Esophagus muscularis mucosa (tissue), 4 donors: ENCODE results near the gene RNFT2. TPM values are rescaled to one million over a fixed set of nuclear protein-coding genes. Genes with fewer than 3 reads are reported as not detected.

Source experiments
- DNase-seq: peaks from one replicate; pipeline ENCODE4 v3.0.0-alpha.2; 2017; ENCODE audit errors: extremely low spot score
- H3K27ac ChIP-seq, 4 donors: fragments of 200-600 bp; sonication (generic); replicated peaks in 1 of 4; 1 replicate in 3 of 4; 2 replicates in 1 of 4; pipeline ENCODE4 v1.5.1; 2016 to 2019; ENCODE audit warnings: mild to moderate bottlenecking in 1 of 4
- H3K27me3 ChIP-seq, 4 donors: fragments of 200-600 bp; sonication (generic); one replicate each; pipeline versions ENCODE4 v1.5.1 to v1.6.0; 2016 to 2019
- H3K36me3 ChIP-seq, 4 donors: fragments of 200-600 bp; sonication (generic); one replicate each; pipeline ENCODE4 v1.5.1; 2016 to 2019
- H3K4me1 ChIP-seq, 4 donors: fragments of 200-600 bp; sonication (generic); one replicate each; pipeline ENCODE4 v1.5.1; 2016 to 2019
- H3K4me3 ChIP-seq, 4 donors: fragments of 200-600 bp; sonication (generic); 1 replicate in 2 of 4; 2 replicates in 2 of 4; pipeline ENCODE4 v1.5.1; 2016 to 2019; ENCODE audit warnings: mild to moderate bottlenecking in 4 of 4, moderate library complexity in 1 of 4
- H3K9me3 ChIP-seq, 4 donors: fragments of 200-600 bp; sonication (generic); 1 replicate in 3 of 4; 2 replicates in 1 of 4; pipeline ENCODE4 v1.5.1; 2016 to 2019
- CTCF ChIP-seq, 3 experiments: fragments of 200-600 bp in 2 of 3; fragments of 450-650 bp in 1 of 3; sonication (generic) in 2 of 3; IDR thresholded peaks; one replicate each; pipeline ENCODE4 v1.5.1; 2017 to 2019; ENCODE audit warnings: antibody characterized with exemption in 3 of 3, mild to moderate bottlenecking in 2 of 3, moderate library complexity in 1 of 3
- EP300 ChIP-seq: sonication (generic); formaldehyde crosslinking; IDR thresholded peaks from one replicate; pipeline ENCODE4 v1.6.1; 2017; ENCODE audit warnings: antibody characterized with exemption
- POLR2A ChIP-seq: fragments of 450-650 bp; IDR thresholded peaks from one replicate; pipeline ENCODE4 v1.6.1; 2017; ENCODE audit warnings: antibody characterized with exemption, moderate library complexity, mild to moderate bottlenecking, low read depth
- POLR2AphosphoS5 ChIP-seq, 2 donors: sonication (generic); formaldehyde crosslinking; IDR thresholded peaks; one replicate each; pipeline ENCODE4 v1.6.1; 2017; ENCODE audit warnings: antibody characterized with exemption in 2 of 2
- WGBS: methylation state at CpG from one replicate; pipeline ENCODE4 v1.1.5; 2018; 5-methylcytosine and 5-hydroxymethylcytosine counted together
- intact Hi-C: fragments of 100-400 bp; cut with DNase I; formaldehyde crosslinking; loops from one replicate; pipeline ENCODE4 v1.15.1; 2023
- total RNA-seq, 4 donors: library from RNA; depleted of rRNA; stranded (reverse); fragments of >200 nt; gene quantifications; one replicate each; pipeline versions ENCODE4 v1.1.0 to v1.2.1, GENCODE V29; 2016

The RNFT2 gene
- total RNA-seq, 4 donors from 2014 or later, result 0.17 to 0.63 (median 0.34) TPM

DNA sequence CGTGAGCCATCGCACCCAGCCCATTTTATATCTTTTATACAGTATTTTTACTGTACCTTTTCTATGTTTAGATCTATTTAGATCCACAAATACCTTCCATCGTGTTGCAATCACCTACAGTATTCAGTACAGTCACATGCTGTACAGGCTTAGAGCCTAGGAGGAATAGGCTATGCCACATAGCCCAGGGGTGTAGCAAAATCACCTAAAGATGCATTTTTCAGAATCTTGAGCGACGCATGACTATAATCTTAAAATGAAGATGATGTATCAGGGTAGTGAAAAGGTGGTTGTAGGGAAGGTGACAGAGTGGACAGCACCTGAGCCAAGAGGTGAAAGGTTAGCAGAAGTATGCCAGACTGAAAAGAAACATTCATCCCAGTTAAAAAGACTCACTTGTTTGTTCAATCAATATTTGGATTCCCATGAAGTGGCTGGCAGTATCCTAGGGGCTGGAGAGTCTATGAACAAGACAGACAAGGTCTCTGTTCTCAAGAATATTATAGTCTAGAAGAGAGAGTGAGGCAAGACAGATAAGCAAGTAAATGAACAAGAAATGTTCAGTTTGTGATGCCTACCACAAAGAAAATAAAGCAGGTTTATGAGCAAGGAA is 3.9 kb upstream of the RNFT2 start:
- no peak overlapping the region for H3K4me3 ChIP-seq
- H3K9me3 ChIP-seq, result no peaks in the 10 kb centered on the region
- H3K4me1 ChIP-seq, result peaks cover 14 to 30% (median 26%) of the 10 kb centered on the region in 4 donors
- TF ChIP-seq EP300 (no peak), POLR2A (no peak), POLR2AphosphoS5 (IDR thresholded peaks at IDR 0.05) (no peak), CTCF (IDR thresholded peaks at IDR 0.05) (no peak)
- H3K27ac ChIP-seq, result no peak overlapping the region
- H3K27me3 ChIP-seq, result no peaks in the 10 kb centered on the region
- WGBS, result 99% methylated on average over 5 of the region's 5 CpGs
- peaks cover 0 to 24% (median 15%) of the 10 kb centered on the region in 4 donors for H3K36me3 ChIP-seq
- intact Hi-C loops, result no loop called here
- no peak for DNase-seq

GRCh38 chr12:116735084-116735483 is 3.0 kb upstream of the RNFT2 start:
- DNase-seq, result no peak
- Histone ChIP-seq H3K36me3 (peaks cover 0 to 24% (median 15%) of the 10 kb centered on the region in 4 donors), H3K9me3 (no peaks in the 10 kb centered on the region), H3K27ac (no peak overlapping the region), H3K27me3 (no peaks in the 10 kb centered on the region), H3K4me1 (peaks cover 14 to 30% (median 26%) of the 10 kb centered on the region in 4 donors), H3K4me3 (no peak overlapping the region)
- no peak for TF ChIP-seq POLR2A
- TF ChIP-seq EP300, result no peak
- intact Hi-C loops, result loop anchor here (5.0 kb wide), 1 partner anchor 87 kb away; no protein-coding TSS in a partner anchor
- WGBS, result 84% methylated on average over 10 of the region's 10 CpGs

DNA sequence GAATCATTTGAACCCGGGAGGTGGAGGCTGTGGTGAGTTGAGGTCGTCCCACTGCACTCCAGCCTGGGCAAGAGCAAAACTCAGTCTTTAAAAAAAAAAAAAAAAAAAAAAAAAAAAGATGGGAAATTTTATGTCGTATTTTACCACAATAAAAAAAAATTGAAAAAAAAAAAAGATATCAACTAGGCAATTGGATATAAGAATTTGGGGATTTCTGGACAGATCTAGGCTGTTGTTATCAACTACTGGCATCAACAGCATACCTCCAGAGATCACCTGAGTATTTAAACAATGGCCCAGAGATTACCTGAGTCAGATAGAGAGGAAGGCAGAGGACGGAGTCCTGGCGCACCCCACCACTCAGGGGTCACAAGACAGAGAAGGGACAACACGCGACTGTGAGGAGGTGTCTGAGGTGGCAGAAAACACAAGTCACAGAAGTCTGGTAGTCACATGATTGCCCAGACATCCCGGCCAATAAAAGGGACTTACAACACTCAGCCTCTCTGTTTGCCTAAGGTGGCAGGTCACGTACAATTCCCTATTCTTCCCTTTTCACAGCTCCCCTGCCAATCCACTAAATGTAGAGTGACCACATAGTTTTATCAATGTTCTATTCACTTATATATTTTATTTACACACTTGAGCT is 2.0 kb upstream of the RNFT2 start:
- peaks cover 14 to 30% (median 26%) of the 10 kb centered on the region in 4 donors for H3K4me1 ChIP-seq
- no peak for DNase-seq
- intact Hi-C loops, result loop anchor here (5.0 kb wide), 1 partner anchor 86 kb away; no protein-coding TSS in a partner anchor
- no peak overlapping the region for H3K27ac ChIP-seq
- TF ChIP-seq CTCF (IDR thresholded peaks at IDR 0.05), result no peak
- no peak for TF ChIP-seq POLR2AphosphoS5 (IDR thresholded peaks at IDR 0.05)
- TF ChIP-seq POLR2A, result no peak
- no peak for TF ChIP-seq EP300
- H3K4me3 ChIP-seq, result peak overlapping the region in 3 of 4 donors; percentile 89 to 98 (median 98)
- no peaks in the 10 kb centered on the region for H3K27me3 ChIP-seq
- peaks cover 0 to 24% (median 15%) of the 10 kb centered on the region in 4 donors for H3K36me3 ChIP-seq
- no peaks in the 10 kb centered on the region for H3K9me3 ChIP-seq
- WGBS, result 87% methylated on average over 9 of the region's 9 CpGs

DNA sequence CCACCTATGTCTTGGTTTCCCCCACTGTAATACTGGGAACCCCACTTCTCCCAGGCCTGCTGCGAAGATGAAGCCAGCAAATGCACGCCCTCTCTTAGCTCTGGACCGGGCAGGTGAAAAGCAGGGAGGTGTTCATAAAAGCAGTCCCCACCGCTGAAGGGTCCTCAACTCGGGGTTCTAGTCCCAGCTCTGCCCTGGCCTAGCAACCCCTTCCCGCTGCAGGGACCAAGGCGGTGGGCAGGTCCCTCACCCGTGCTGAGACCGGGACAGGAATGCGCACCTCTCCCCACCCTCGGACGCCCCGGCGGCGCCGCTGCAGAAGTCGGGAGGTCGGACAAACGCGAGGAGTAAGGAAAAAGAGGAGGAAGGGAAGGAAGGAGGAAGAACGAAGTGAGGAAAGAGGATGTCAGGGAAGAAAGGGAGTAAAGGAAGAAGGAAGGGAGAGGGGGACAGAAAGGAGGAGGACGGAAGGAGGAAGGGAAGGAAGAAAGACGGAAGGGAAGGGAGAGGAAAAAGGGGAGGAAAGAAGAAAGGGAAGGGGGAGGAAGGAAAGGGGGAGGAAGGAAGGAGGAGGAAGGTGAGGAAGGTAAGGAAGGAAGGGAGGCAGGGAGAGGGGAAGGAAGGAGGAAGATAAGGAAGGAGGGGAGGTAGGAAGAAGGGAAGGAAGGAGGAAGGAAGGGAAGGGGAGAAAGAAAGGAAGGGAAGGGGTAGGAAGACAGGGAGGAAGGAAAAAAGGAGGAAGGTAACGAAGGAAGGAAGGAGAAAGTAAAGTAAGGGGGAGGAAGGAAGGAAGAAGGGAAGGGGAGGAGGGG is 947 bp upstream of the RNFT2 start:
- H3K9me3 ChIP-seq, result no peaks in the 10 kb centered on the region
- H3K4me3 ChIP-seq, result peak overlapping the region; percentile 89 to 98 (median 94)
- TF ChIP-seq POLR2AphosphoS5 (IDR thresholded peaks at IDR 0.05), result no peak
- TF ChIP-seq CTCF (IDR thresholded peaks at IDR 0.05), result no peak
- TF ChIP-seq POLR2A, result no peak
- TF ChIP-seq EP300, result no peak
- intact Hi-C loops, result loop anchor here (5.0 kb wide), 1 partner anchor 85 kb away; no protein-coding TSS in a partner anchor
- H3K27ac ChIP-seq, result peak overlapping the region; percentile 76 to 85 (median 78)
- DNase-seq, result no peak
- WGBS, result 2% methylated on average over 24 of the region's 24 CpGs
- H3K4me1 ChIP-seq, result peaks cover 14 to 22% (median 19%) of the 10 kb centered on the region in 4 donors
- no peaks in the 10 kb centered on the region for H3K27me3 ChIP-seq
- H3K36me3 ChIP-seq, result peaks cover 0 to 24% (median 15%) of the 10 kb centered on the region in 4 donors
